HepG2 (cell line): Measurements from ENCODE around the gene SLC28A3.

Experiments
- ESRRA ChIP-seq: sonication (generic); formaldehyde crosslinking; IDR thresholded peaks from 2 replicates; pipeline ENCODE4 v1.5.1; 2020; ENCODE audit warnings: mild to moderate bottlenecking, low read depth, missing genetic modification reagents
- TEAD2 ChIP-seq: sonication (generic); formaldehyde crosslinking; IDR thresholded peaks from 2 replicates; pipeline ENCODE4 v1.9.0; 2021; ENCODE audit warnings: missing genetic modification reagents
- TF ChIP-seq, protein P1 (sequence below): sonication (generic); formaldehyde crosslinking; IDR thresholded peaks from 2 replicates; pipeline ENCODE4 v1.4.0; 2020; ENCODE audit warnings: missing genetic modification reagents
- TF ChIP-seq, protein P2 (sequence below): sonication (generic); formaldehyde crosslinking; IDR thresholded peaks from 2 replicates; pipeline ENCODE4 v1.5.0; 2020; ENCODE audit warnings: mild to moderate bottlenecking, missing genetic modification reagents, moderate library complexity

DNA sequence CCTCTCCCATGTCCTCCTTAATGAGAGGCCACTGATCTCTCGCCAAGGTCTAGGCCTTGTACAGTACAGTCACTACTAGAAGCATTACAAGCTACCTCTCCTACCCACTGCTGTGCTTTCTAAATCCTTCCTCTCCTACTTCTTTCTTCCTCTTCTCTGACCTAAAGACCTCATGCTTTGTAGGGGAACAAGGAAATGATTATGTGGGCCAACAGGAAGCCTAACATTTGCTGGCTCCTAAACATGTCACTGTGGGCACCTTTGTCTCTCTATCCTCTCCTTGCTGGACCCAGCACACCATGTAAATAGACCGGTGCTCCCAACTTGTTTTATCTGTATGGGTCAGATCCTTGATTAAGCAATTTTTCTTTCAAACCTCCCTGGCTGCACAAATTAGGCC, 16.7 kb downstream of the SLC28A3 start:
- TF ChIP-seq, protein P1, sequence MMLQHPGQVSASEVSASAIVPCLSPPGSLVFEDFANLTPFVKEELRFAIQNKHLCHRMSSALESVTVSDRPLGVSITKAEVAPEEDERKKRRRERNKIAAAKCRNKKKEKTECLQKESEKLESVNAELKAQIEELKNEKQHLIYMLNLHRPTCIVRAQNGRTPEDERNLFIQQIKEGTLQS: no peak
- TF ChIP-seq TEAD2 (CRISPR knock-in tag) (no peak), ESRRA (CRISPR knock-in tag) (no peak)
- TF ChIP-seq, protein P2, sequence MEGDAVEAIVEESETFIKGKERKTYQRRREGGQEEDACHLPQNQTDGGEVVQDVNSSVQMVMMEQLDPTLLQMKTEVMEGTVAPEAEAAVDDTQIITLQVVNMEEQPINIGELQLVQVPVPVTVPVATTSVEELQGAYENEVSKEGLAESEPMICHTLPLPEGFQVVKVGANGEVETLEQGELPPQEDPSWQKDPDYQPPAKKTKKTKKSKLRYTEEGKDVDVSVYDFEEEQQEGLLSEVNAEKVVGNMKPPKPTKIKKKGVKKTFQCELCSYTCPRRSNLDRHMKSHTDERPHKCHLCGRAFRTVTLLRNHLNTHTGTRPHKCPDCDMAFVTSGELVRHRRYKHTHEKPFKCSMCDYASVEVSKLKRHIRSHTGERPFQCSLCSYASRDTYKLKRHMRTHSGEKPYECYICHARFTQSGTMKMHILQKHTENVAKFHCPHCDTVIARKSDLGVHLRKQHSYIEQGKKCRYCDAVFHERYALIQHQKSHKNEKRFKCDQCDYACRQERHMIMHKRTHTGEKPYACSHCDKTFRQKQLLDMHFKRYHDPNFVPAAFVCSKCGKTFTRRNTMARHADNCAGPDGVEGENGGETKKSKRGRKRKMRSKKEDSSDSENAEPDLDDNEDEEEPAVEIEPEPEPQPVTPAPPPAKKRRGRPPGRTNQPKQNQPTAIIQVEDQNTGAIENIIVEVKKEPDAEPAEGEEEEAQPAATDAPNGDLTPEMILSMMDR (CRISPR knock-in tag): no peak
